Posterior cingulate gyrus (tissue), 11 donors: ENCODE results near the gene ACTN1.
"Not testable (repeated sequence)": the region's sequence is repeated elsewhere in the genome, so short reads cannot be mapped to it uniquely, and the experiment has no call there.

ENCODE experiments used
- DNase-seq, 10 donors: peaks; one replicate each; pipeline versions ENCODE4 v3.0.0 to v3.0.0-alpha.2; 2020 to 2021; ENCODE audit warnings: mixed read lengths in 3 of 10
- intact Hi-C: fragments of 100-400 bp; cut with DNase I; formaldehyde crosslinking; loops from one replicate; pipeline ENCODE4 v1.15.1; 2023

ACTN1 gene

DNA sequence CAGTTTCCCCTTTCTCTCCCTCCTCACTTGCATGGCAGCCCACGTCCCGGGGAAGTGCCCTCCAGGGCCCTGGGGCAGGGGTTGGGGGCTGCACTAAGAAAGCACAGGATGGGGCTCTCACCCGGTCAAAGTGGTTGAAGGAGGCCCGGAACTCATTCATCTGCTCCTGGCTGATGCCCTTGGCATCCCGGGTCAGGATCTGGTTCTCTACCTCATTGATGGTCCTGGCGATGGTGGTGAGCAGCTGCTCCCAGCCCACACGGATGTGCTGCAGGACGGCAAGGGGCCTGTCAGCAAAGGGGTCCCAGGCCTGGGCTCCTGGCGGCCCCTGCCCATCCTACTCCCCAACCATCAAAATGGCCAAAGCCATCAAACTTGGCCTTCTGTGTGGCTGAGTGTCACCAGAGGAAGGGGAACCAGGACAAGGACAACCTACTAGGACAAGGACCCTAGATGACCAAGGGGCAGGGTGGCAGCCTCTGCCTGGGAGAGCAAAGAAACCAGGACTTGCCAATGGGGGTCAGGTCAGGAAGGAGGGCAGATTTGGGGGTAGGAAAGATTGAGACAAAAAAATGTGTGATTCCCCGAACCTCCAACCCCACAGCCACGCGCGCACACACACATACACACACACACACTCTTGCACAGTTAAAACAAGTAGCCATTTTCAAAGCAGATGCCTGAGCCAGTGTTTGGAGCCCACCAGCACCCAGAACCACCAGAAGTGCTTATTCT is 99.1 kb downstream of the ACTN1 start:
- intact Hi-C loops = no loop called here
- peak in 1 of 10 donors; percentile 54 for DNase-seq

DNA sequence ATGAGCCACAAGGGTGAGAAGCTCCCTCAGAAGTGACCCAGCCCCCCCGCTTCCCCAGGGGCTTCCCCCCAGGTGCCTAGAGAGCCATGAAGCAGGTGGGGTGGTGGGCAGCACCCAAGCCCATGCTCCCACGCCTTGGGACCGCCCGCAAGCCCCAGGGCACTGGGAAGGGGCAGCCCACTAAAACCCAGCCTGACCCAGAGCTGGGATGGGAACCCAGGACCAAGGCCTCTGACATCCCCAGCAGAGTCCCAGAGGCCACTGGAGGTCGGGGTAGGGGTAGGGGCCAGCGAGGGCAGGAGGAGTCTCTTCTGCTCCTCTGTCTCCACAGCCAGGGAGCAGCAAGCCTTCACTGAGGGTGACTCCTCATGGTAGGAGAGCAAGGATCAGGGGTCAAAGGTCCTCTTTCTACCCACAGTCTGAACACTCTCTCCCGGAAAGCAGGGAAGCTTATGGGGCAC is 99.8 kb downstream of the ACTN1 start:
- peak in 1 of 10 donors; percentile 59 for DNase-seq
- intact Hi-C loops = no loop called here

DNA sequence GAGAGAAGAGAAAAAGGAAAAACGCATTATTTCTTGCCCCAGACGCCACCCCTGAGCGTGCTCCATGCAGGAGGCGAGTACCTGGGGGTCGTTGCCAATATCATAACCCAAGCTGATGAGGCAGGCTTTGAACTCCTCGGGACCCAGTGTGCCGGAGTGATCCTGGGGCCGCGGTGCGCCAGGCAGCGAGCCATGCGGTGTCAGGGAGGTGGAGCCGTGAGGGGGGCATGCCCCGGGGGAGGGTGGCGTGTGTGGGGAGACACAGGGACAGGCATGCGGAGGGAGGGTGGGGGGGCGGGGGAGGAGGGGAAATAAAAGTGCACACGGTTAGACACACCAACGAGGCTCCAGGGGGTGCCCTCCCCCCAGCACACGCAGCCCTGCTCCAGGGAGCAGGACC is 100.2 kb downstream of the ACTN1 start:
- intact Hi-C loops = no loop called here
- DNase-seq = peak in 1 of 10 donors; percentile 85

DNA sequence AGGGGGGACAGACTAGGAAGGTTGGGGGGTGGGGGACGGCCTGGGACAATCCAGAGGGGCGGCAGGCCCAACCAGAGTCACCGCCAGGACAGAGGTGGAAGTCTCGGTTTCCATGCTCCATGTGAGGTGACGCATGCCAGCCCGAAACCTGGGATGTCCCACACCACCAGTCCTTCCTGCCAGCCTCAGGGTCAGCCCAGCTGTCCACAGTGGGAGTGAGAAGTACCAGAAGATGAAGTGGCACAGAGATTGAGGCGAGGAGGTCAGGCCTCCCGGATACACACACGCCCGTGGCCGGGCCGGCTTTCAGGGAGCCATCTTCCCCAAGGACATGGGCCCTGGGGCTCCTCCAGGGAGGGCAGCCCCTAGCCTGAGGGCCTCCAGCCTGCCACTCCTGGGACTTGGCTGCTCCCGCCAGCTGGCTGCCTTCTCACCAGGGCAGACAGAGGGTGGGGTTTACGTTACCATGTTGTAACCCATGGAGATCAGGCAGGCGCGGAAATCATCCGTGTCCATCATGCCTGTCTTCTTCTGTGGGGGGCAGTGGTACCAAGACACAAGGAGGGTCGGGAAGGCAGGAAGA is 101.0 kb downstream of the ACTN1 start:
- intact Hi-C loops = no loop called here
- peak in 1 of 10 donors; percentile 63 for DNase-seq

DNA sequence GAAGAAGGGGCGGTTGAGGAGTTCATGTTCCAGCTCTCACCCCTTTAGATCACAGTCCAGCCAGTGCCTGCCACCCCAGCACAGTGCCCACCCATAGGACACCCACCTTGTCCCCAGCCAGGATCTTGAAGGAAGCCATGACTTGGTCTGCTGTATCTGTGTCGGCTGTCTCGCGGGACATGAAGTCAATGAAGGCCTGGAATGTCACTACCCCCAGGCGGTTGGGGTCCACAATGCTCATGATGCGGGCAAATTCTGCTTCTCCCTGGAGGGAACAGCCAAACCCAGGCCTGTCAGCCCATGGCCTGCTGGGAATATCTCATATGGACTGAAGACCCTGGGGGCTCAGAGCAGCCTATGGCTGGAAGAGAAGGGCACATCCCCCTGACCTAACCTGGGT is 102.1 kb downstream of the ACTN1 start:
- DNase-seq = peak in 1 of 10 donors; percentile 52
- intact Hi-C loops = no loop called here

DNA sequence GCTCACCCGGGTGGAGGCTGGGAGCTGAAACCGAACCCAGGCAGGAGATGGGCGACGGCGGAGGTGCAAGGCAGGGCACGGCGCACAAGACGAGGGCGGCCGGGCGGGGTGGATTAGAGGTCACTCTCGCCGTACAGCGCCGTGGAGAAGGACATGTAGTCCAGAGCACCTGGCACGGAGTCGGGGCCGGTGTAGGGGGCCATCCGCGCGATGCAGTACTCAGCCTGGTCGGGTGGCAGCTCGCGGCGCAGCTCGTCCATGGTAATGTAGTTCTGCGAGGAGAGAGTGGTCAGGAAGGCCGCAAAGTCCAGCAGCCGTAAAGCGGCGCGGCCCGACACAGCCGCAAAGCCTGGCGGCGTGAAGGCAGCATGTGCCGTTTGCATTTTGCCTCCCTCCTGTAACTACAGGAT is 104.4 kb downstream of the ACTN1 start:
- intact Hi-C loops = no loop called here
- DNase-seq = peak in 1 of 10 donors; percentile 82

DNA sequence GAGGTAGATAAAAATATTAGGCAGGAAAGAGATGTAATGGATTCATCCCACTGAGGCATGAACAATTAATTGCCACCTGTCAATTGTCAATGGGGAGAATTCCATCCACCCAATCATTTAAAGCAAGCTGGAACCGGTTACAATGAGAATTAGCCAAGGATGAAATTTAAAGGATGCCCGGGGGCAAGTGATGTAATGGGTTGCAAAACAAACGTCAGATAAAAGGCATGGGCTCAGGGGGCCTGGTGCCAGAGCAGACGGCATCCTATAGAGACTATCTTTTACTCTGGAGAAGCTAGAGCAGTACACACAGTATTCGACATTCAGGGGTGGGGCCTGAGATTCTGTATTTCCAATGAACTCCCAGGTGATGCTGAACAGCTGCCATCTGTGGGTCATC is 105.7 kb downstream of the ACTN1 start:
- intact Hi-C loops = no loop called here
- DNase-seq = peak in 1 of 10 donors; percentile 24

DNA sequence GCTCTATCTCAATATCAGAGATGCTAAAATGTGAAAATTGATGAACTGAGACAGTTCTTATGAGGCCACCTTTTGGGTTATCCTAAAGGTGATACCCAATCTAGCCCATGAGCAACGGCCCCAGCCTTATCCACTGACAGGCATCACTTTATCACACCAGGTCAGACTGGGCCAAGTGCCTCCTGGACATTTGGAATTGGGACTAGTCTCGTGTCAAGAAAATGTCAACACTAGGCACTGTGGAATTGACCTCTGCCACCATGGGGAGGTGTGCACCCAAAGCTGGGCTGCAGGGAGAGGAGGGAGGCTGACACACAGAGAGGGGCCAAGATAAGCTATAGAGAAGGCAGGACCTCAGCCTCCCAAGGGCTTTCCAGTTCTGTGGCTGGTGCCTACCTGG is 107.7 kb downstream of the ACTN1 start:
- peak in 1 of 10 donors; percentile 41 for DNase-seq
- intact Hi-C loops = no loop called here

DNA sequence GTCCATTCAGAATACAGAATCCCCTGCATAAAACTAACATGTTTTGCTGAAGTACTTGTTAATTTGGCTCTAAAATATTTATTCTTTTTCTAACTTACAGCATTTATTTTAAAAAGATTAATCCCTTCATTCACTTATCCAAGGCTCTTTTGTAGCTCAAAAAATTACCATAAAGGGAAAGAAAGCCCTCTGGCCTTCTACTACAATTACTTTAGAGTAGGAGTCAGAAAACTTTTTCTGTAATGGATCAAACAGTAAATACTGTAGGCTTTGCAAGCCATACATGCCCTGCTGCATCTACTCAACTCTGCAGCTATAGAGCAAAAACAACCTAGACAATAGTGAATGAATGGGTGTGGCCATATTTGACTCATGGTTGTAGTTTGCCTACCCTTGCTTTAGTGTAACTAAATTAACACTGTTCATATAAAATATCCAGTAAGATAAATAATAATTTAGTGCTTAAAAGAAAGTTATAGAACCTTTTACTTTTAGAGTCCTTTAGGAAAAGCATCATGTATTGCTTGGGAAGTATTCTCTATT is 112.0 kb downstream of the ACTN1 start:
- DNase-seq = no peak
- intact Hi-C loops = no loop called here

DNA sequence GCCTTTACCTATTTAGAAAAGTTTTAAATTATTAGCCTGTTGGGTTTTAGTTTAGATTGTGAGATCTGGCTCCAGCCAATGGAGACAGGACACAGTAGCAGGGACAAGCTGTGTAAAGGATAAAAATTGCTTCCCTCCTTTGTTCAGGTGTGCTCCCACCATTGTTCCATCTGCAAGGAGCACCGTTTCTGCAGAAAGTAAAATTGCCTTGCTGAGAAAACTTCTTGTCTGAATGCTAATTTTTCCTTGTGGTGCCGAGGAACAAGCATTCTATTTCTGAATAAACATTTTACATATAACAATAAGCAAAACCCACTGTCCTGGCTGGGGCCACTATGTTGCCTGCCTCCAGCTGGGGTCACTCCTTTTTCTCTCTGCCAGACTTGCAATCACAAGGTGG is 113.6 kb downstream of the ACTN1 start:
- intact Hi-C loops = no loop called here
- DNase-seq = no peak

DNA sequence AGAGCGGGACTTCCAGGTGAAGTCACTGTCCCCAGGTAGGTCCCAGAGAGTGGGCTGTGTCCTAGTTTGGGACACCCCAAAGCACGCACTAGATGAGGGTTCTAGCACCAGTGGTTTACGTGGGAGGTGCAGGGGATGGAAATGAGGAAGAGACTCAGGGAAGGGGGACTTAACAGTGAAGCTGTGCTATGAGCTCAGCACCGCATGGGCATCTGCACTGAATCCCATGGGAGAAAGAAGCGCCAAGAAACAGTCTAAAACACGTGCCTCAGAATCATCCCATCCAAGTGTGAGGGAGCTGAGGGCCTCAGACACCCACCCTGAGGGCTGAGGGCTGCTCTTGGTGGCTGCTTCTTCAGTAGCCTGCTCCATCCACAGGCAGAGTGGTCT is 114.7 kb downstream of the ACTN1 start:
- DNase-seq = no peak
- intact Hi-C loops = loop anchor here (5.0 kb wide), 1 partner anchor 243 kb away; no protein-coding TSS in a partner anchor

DNA sequence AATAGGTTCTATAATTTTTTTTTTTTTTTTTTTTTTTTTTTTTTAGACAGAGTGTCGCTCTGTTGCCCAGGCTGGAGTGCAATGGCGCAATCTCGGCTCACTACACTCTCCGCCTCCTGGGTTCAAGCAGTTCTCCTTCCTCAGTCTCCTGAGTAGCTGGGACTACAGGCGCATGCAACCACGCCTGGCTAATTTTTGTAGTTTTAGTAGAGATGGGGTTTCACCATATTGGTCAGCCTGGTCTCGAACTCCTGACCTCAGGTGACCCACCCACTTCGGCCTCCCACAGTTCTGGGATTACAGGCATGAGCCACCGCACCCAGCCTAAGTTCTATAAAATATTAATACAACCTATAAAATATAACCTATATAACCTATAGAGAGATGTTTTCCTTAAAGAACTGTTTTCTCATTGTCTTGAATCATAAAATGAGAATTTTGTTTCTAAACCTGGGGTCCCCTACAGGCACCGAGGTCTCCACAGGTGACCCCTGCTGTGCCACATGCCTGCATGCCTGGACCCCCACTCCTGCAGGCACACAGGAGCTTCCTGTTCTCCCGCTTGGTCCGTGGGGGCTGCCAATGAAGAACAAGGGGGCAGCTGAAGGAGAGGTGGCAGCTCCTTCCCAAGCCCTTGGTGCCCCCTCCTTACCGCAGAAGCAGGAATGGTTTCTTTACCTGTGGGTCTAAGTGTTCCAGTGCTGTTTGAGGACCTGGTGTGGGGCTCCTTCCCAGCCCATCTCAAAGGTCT is 115.3 kb downstream of the ACTN1 start:
- DNase-seq = no peak
- intact Hi-C loops = loop anchor here (5.0 kb wide), 1 partner anchor 244 kb away; no protein-coding TSS in a partner anchor

DNA sequence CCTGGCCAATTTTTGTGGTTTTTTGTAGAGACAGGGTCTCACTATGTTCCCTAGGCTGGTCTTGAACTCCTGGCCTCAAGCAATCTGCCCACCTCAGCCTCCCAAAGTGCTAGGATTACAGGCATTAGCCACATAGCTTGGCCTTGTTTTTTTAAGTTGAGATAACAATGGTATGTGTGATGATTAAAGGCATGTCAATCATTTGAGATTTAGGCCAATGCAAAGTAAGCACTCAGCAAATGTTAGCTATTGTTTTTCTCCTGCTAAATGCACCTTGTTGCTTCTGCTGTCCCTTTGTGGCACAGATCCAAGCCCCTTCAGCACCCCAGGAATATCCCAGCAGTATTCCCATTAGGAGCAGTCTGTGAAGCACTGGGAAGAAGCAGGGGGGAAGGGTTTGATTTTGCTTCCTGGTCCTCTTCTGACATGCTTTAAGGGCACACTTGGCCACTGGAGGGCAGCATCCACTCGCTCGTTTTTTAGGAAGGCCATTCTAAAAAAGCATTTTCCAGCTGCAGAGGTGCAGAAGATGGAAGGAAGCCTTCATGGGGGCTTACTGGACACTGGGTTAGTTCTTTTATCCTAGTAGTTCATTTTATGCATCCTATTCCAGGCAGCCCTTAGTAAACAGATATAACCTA is 116.0 kb downstream of the ACTN1 start:
- intact Hi-C loops = loop anchor here (5.0 kb wide), 1 partner anchor 244 kb away; no protein-coding TSS in a partner anchor
- peak; percentile 54 to 95 (median 78) for DNase-seq

DNA sequence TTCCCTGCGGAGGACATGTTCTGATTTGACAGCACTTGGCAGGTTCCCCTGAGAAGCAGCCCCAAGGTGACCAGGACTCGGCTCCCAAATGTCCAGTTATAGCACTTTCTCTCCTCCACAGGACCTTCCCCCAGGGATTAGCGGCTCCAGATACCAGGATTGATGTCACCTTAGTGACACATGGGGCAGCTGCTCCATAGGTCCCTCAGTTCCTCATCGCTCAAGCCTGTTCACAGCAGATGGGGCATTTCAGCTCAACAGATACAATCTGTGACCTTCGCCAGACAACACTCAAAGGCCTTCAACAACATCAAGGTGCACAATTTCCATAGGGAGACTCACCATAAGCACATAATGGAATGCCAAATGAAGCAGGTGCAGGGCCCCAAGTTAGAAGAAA is 118.3 kb downstream of the ACTN1 start:
- no peak for DNase-seq
- intact Hi-C loops = loop anchor here (5.0 kb wide), 1 partner anchor 247 kb away; no protein-coding TSS in a partner anchor

DNA sequence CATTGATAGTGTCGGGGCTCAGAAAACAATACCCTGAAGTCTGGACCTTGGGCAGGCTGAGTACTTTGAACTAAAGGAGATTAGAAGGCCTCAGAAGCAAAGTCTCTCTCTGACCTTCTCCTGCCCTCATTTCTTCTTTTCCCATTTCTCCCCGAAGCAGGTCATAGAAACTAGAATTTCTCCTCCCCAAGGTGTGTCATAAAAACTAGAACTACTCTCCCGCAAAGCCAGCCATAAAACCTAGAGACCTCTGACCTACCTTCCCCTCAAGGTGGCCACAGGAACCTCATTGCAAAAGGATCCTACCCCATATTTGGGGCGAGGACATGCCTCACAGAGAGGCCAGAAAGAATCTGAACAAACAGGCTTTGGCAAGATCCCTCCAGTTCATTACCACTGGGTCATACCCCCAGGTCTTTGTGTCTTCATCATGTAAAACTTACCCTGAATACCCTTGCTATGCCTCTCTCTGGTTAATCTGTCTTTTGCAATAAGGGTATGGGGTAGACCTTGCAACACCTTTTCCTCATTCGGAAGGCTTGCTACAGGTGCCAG is 121.5 kb downstream of the ACTN1 start:
- intact Hi-C loops = no loop called here
- DNase-seq = no peak

DNA sequence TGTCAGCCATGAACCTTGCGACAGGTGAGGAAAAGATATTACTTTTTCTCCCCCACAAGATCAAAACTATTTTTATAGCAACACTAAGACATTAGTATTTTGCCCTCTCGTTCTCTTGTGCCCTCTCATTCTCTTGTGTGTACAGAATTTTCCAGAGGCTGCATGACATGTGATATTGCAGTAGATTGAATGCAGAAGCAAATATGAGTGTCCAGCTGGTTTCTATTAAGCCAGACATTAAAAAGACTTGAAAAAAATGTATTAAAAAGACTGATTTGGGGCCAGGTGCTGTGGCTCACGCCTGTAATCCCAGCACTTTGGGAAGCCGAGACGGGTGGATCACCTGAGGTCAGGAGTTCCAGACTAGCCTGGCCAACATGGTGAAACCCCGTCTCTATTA is 122.5 kb downstream of the ACTN1 start:
- intact Hi-C loops = no loop called here
- no peak for DNase-seq

DNA sequence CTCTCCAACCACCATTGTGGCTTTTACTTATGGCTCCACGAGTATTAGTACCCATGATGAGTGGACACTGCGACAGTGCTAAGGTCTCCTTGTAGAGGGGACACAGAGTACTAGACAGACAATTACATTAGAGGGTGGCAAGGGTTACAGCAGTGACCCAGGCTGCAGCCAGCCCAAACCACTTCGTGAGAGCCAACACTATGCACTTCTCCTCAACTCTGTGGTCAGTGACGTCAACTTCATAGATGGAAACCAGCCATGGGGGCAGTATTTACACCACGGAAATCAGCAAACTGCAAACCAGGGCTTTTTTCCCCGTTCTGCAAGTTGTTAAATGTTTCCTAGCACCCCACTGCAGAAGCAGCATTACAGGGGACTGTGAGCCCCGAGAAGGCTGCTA is 124.7 kb downstream of the ACTN1 start:
- intact Hi-C loops = no loop called here
- DNase-seq = no peak

DNA sequence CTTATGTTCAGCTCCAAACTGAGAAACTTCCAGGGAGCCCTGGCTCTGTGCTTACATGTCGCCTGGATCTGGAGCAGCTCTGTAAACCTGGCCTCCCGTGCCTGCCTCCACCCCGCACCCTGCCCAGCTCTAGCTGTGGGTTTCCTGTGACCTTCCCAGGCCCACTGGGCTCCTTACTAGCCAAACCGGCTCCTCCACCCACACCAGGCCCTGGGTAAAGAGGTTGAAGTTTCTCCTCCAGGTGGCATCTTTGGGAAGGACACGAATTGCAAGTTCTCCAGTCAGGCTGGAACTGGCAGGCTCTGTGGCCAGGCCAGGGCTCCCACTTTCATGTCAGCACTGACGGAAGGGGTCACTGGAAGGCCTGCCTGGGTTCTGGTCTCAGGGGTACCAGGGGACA is 125.4 kb downstream of the ACTN1 start:
- intact Hi-C loops = no loop called here
- no peak for DNase-seq

DNA sequence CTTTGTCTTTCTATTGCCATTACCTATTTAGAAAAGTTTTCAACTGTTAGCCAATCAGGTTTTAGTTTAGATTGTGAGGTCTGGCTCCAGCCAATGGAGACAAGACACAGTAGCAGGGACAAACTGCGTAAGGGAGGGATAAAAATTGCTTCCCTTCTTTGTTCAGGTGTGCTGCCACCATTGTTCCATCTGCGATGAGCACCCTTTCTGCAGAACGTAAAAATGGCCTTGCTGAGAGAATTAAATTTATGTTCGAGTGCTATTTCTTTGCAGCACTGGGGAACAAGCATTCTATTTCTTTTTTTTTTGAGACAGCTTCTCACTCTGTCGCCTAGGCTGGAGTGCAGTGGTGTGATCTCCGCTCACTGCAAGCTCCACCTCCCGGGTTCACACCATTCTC is 126.6 kb downstream of the ACTN1 start:
- intact Hi-C loops, DNase-seq: not testable (repeated sequence)

DNA sequence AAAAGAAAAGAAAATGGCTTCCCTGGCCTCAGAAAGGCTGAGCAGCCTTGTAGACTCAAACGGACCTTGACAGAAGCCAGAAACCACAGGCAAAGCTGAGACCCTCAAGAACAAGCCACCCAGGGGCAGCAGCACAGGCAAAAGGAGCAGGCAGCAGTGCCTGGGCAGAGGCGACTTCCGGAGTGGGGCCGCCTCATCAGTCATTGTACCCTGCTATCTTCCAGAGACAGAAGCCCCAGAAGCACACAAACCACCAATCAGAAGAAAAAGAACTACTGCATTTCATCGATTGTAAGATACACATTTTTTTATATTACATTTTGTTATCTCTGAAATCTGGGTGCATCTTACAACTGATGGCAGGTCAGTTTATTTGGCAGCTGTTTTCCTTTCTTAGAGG is 128.0 kb downstream of the ACTN1 start:
- DNase-seq = no peak

More for the DNA sequence above, 128.0 kb downstream of the ACTN1 start:
- intact Hi-C loops = no loop called here
